Psoas muscle (tissue), 8 donors: Measurements from ENCODE around the gene GRID1. TPM values are rescaled to one million over a fixed set of nuclear protein-coding genes. Genes with fewer than 3 reads are reported as not detected.

Source experiments
- ATAC-seq, 4 donors: fragments of 200-7000 bp; cut with Tn5 transposase; one replicate each; pipeline ENCODE4 v1.9.1; 2020; ENCODE audit warnings: moderate library complexity in 3 of 4, mild to moderate bottlenecking in 2 of 4
- DNase-seq, 2 donors: peaks; one replicate each; pipeline ENCODE4 v3.0.0-alpha.2; 2020
- H3K27ac ChIP-seq: fragments of 200-600 bp; one replicate; pipeline ENCODE4 v1.8.0; 2022
- H3K27me3 ChIP-seq, 3 donors: fragments of 200-600 bp in 1 of 3; one replicate each; pipeline versions ENCODE4 v1.6.1 to v1.8.0; 2013 to 2022; ENCODE audit warnings: low read length in 2 of 3, mild to moderate bottlenecking in 2 of 3, moderate library complexity in 1 of 3; ENCODE audit not compliant: insufficient read depth in 3 of 3
- H3K36me3 ChIP-seq, 2 donors: fragments of 200-600 bp in 1 of 2; one replicate each; pipeline versions ENCODE4 v1.6.1 to v1.8.0; 2013 to 2022; ENCODE audit warnings: low read depth in 1 of 2, mild to moderate bottlenecking in 1 of 2, moderate library complexity in 1 of 2; ENCODE audit not compliant: insufficient read depth in 1 of 2
- H3K4me1 ChIP-seq: fragments of 200-600 bp; one replicate; pipeline ENCODE4 v1.8.0; 2022
- H3K4me3 ChIP-seq: fragments of 200-600 bp; one replicate; pipeline ENCODE4 v1.8.0; 2022; ENCODE audit warnings: mild to moderate bottlenecking
- H3K9me3 ChIP-seq: fragments of 200-600 bp; one replicate; pipeline ENCODE4 v1.8.0; 2022
- WGBS, 3 donors: extraction: QIAGEN DNeasy Blood & Tissue Kit; methylation state at CpG; one replicate each; pipeline versions ENCODE4 v1.1.6 to v1.1.7; 2013; 5-methylcytosine and 5-hydroxymethylcytosine counted together
- intact Hi-C, 2 donors: fragments of 100-400 bp; cut with DNase I; formaldehyde crosslinking; loops; one replicate each; pipeline versions ENCODE4 v1.11.0 to v1.14.2; 2022
- polyA plus RNA-seq, 3 donors: library from polyadenylated mRNA; stranded (reverse); fragments of 200-250 nt; gene quantifications; one replicate each; pipeline ENCODE4 v1.2.3, GENCODE V29; 2013
- total RNA-seq, 4 donors: library from RNA; stranded (reverse); fragmentation: NEBNext Ultra II Directional in 2 of 4; extraction: Animal tissue kit (Norgen Biotek cat#: 25700) in 2 of 4; gene quantifications; one replicate each; pipeline versions ENCODE4 v1.2.1 to v1.2.4, GENCODE V29; 2021 to 2023
- TF ChIP-seq, protein P1 (sequence below): fragments of 200-600 bp; IDR thresholded peaks from one replicate; pipeline ENCODE4 v1.8.0; 2022; ENCODE audit warnings: antibody characterized with exemption
- donor health status: healthy with polysubstance abuse.
- donor health status: DM: no; HTN: no; CAD: no; lungs with moderate emphysema.
- donor health status: Bipolar disorder and iron deficiency.
- donor health status: healthy.
- donor health status: DM: yes; HTN: yes; CAD: no.
- donor health status: DM: no; HTN: no; CAD: no.
- donor health status: DM: no; HTN: no; CAD: no.
- donor health status: DM: yes; HTN: yes; CAD: no.

GRID1 gene
- total and polyA plus RNA-seq, 7 donors = 0.17 to 0.56 (median 0.24) TPM

DNA sequence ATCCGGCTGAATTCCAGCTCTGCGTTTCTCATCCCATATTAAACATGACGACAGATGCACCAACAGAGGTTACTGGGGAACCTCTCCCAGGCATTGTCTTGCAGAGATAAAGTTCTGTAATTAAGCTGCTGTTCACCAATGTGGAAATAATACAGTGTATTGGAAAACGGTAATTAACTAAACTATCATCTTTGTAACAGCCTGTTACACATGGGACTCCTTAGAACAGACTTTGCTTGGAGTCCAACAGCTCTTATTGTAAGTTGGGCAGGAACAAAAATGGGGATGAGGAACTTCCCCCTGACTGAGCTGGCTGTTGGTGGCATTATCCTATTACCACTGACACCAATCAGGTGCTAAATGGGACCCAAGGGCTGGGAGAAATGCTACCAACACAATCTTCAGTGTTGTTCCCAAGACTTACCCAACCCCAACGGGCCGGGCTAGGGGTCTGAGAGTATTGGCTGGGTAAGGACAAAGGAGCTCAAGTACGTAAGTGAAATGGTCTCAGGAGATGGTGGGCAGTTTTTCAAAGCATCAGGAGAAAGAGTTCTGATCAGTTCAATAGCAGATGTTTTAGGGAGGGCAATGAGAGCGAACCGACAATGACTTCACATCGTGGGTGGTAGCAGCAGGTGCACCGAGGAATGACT lies 759.4 kb downstream of the GRID1 start:
- Histone ChIP-seq H3K4me1 (no peaks in the 10 kb centered on the region), H3K27me3 (peaks cover 0 to 3% (median 0%) of the 10 kb centered on the region in 3 donors), H3K36me3 (no peaks in the 10 kb centered on the region), H3K4me3 (no peak overlapping the region), H3K27ac (no peak overlapping the region), H3K9me3 (no peaks in the 10 kb centered on the region)
- intact Hi-C loops = no loop called here
- no peak for ATAC-seq
- WGBS, 3 donors = 91 to 93% (median 92%) methylated on average over 11 of the region's 11 CpGs
- TF ChIP-seq, protein P1, sequence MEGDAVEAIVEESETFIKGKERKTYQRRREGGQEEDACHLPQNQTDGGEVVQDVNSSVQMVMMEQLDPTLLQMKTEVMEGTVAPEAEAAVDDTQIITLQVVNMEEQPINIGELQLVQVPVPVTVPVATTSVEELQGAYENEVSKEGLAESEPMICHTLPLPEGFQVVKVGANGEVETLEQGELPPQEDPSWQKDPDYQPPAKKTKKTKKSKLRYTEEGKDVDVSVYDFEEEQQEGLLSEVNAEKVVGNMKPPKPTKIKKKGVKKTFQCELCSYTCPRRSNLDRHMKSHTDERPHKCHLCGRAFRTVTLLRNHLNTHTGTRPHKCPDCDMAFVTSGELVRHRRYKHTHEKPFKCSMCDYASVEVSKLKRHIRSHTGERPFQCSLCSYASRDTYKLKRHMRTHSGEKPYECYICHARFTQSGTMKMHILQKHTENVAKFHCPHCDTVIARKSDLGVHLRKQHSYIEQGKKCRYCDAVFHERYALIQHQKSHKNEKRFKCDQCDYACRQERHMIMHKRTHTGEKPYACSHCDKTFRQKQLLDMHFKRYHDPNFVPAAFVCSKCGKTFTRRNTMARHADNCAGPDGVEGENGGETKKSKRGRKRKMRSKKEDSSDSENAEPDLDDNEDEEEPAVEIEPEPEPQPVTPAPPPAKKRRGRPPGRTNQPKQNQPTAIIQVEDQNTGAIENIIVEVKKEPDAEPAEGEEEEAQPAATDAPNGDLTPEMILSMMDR = no peak
- DNase-seq = no peak

DNA sequence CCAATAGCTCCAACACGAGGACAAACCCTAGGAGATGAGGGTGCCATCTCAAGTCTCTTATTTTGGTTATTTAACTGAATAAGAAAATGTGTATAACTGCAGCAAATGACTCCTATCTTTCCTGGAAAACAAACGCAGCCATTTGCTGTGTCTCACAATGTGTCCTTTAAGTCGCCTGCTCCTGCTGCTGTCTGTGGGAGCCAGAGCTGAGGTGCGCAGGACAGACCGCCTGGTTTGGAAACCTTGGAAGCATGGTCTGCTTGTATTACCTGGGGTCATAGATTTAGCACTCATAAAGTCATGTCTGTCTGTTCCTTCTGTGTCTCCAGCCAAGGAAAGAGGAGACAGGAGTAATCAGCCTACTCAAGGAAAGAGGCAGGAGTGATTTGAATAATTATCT lies 760.2 kb downstream of the GRID1 start:
- Histone ChIP-seq H3K27me3 (peaks cover 0 to 3% (median 0%) of the 10 kb centered on the region in 3 donors), H3K36me3 (no peaks in the 10 kb centered on the region), H3K9me3 (no peaks in the 10 kb centered on the region), H3K4me3 (no peak overlapping the region), H3K27ac (no peak overlapping the region), H3K4me1 (no peaks in the 10 kb centered on the region)
- intact Hi-C loops = no loop called here
- no peak for DNase-seq
- no peak for ATAC-seq
- 82 to 91% (median 88%) methylated on average over 5 of the region's 5 CpGs for WGBS, 3 donors
- TF ChIP-seq, protein P1 = no peak

DNA sequence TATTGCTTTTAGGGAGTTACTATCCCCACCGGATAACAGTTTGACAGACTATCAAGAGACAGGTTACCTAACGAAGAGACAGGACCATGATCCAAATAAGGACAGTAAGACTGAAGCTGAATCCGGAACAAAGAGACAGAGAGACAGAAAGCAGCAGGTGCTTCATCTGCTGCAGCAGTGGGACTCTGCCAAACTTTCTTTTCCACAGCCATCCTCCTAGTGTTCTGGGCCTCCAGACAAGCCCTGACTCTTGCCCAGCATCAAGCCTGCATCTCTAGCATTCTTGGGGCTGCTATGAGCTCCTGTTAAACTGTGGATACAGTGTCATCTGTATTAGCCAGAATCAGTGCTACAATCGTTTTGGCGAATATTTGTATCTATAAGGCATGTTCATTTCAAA lies 761.7 kb downstream of the GRID1 start:
- Histone ChIP-seq H3K36me3 (no peaks in the 10 kb centered on the region), H3K4me1 (no peaks in the 10 kb centered on the region), H3K27me3 (peaks cover 0 to 7% (median 0%) of the 10 kb centered on the region in 3 donors), H3K9me3 (no peaks in the 10 kb centered on the region), H3K4me3 (no peak overlapping the region), H3K27ac (no peak overlapping the region)
- ATAC-seq = no peak
- TF ChIP-seq, protein P1 = no peak
- 25 to 35% (median 31%) methylated on average over 5 of the region's 5 CpGs for WGBS, 3 donors
- intact Hi-C loops = no loop called here
- no peak for DNase-seq

DNA sequence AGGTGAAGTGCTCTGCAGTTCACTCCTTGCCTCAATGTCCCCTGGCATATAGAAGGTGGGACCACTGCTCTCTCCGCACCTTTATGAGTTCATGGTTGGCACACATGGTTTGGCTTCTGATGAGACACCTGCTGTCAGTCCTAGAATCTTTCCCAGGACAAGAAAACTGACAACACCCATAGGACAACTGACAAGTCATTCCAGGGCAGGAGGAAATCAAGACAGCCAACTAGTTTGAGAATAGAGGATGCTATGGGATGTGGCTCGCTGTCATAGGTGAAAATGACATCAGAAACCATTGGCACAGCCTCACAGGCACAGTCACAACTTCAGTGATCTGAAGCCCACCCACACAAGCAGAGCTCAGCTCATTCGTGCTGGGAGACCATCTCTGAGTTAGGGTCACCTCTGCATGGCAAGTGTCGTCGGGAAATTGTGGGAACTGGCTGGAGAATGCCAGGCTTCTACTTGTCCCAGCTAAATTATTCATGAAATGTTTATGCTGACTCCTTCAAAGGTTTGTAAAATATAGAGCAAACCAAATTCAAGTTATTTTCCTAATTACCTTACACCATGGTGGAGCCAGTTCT lies 762.4 kb downstream of the GRID1 start:
- TF ChIP-seq, protein P1 = no peak
- Histone ChIP-seq H3K4me3 (no peak overlapping the region), H3K27ac (no peak overlapping the region), H3K27me3 (peaks cover 0 to 4% (median 0%) of the 10 kb centered on the region in 3 donors), H3K4me1 (no peaks in the 10 kb centered on the region), H3K9me3 (no peaks in the 10 kb centered on the region), H3K36me3 (no peaks in the 10 kb centered on the region)
- 56 to 70% (median 58%) methylated on average over 5 of the region's 5 CpGs for WGBS, 3 donors
- intact Hi-C loops = no loop called here
- DNase-seq (no peak), ATAC-seq (no peak)
